Loucy (cell line): Measurements from ENCODE around the gene PDE10A.

ENCODE experiments used
- H2AFZ ChIP-seq: fragments of 200-600 bp; sonication (generic); 2 replicates; pipeline ENCODE4 v1.6.0; 2016; ENCODE audit warnings: antibody characterized with exemption, mild to moderate bottlenecking, low read length, moderate library complexity
- H3F3A ChIP-seq: fragments of 200-600 bp; 2 replicates; pipeline ENCODE4 v1.6.0; 2016; ENCODE audit warnings: antibody characterized with exemption, low read depth, mild to moderate bottlenecking
- H3K27me3 ChIP-seq: fragments of 200-600 bp; sonication (generic); 2 replicates; pipeline ENCODE4 v1.6.1; 2014; ENCODE audit warnings: low read length, mild to moderate bottlenecking; ENCODE audit not compliant: insufficient read depth, poor library complexity, severe bottlenecking
- H3K36me3 ChIP-seq: fragments of 200-600 bp; sonication (generic); 2 replicates; pipeline ENCODE4 v1.6.1; 2016; ENCODE audit warnings: low read length; ENCODE audit not compliant: insufficient read depth
- H3K4me1 ChIP-seq: fragments of 200-600 bp; sonication (generic); 2 replicates; pipeline ENCODE4 v1.5.1; 2014; ENCODE audit warnings: low read length, mild to moderate bottlenecking; ENCODE audit not compliant: insufficient read depth, poor library complexity, severe bottlenecking
- H3K4me2 ChIP-seq: fragments of 200-600 bp; sonication (generic); 2 replicates; pipeline ENCODE4 v1.6.0; 2014; ENCODE audit warnings: antibody characterized with exemption, low read length, low read depth, mild to moderate bottlenecking; ENCODE audit not compliant: poor library complexity, severe bottlenecking
- H3K4me3 ChIP-seq: fragments of 200-600 bp; sonication (generic); 2 replicates; pipeline ENCODE4 v1.5.1; 2014; ENCODE audit warnings: low read length, mild to moderate bottlenecking, mixed read lengths; ENCODE audit not compliant: poor library complexity, severe bottlenecking
- H3K79me2 ChIP-seq: fragments of 200-600 bp; sonication (generic); 2 replicates; pipeline ENCODE4 v1.6.1; 2014; ENCODE audit warnings: low read length; ENCODE audit not compliant: insufficient read depth
- H3K9ac ChIP-seq: fragments of 200-600 bp; sonication (generic); 2 replicates; pipeline ENCODE4 v1.6.0; 2014; ENCODE audit warnings: mild to moderate bottlenecking, low read depth, low read length, moderate library complexity; ENCODE audit not compliant: poor library complexity, severe bottlenecking
- H3K9me2 ChIP-seq: fragments of 200-600 bp; sonication (generic); replicated peaks from 2 replicates; pipeline ENCODE4 v1.6.1; 2016; ENCODE audit warnings: low read depth, low read length, mixed read lengths
- H3K9me3 ChIP-seq: fragments of 200-600 bp; sonication (generic); 2 replicates; pipeline ENCODE4 v1.6.1; 2014; ENCODE audit warnings: mild to moderate bottlenecking, antibody characterized with exemption, low read length, low read depth; ENCODE audit not compliant: insufficient read depth
- H4K20me1 ChIP-seq: fragments of 200-600 bp; sonication (generic); 2 replicates; pipeline ENCODE4 v1.6.0; 2014; ENCODE audit warnings: antibody characterized with exemption, low read length, mild to moderate bottlenecking; ENCODE audit not compliant: insufficient read depth, poor library complexity, severe bottlenecking
- EZH2phosphoT487 ChIP-seq: fragments of 200-600 bp; IDR thresholded peaks from 2 replicates; pipeline ENCODE4 v1.6.1; 2018; ENCODE audit warnings: antibody characterized with exemption, mild to moderate bottlenecking, moderate library complexity, borderline replicate concordance
- TF ChIP-seq, protein P1 (sequence below): fragments of 200-600 bp; sonication (generic); conservative IDR thresholded peaks from 2 replicates; pipeline ENCODE4 v1.5.1; 2014; ENCODE audit warnings: mild to moderate bottlenecking, antibody characterized with exemption, low read length

The PDE10A gene

DNA sequence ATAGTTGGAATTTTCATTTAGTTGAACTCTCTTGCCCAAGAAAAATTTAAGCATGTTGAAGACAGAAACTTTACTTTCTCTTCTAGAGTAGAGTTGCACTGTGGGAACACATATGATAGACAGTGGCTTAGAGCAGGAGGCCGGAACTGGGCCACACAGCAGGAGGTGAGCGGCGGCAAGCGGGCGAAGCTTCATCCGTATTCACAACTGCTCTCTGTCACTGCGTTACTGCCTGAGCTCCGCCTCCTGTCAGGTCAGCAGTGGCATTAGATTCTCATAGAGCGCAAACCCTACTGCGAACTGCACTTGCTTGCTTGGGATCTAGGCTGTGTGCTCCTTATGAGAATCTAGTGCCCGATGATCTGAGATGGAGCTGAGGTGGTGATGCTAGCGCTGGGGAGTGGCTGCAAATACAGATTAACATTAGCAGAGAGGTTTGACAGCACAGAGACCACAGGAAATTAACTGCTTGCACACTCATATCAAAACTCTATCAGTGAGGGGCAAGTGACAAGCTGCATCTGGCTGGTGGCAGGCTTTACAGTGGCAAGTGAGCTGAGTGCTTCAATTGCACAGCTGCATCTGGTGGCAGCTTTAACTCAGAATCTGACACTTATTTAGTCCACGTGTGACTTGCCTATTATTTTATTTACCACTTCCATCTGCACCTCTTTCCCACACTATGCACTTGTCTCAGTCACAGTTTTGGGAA, 178.7 kb downstream of the PDE10A start:
- Histone ChIP-seq H3K4me2 (no peak overlapping the region), H3K27me3 (no peaks in the 10 kb centered on the region), H3K9me2 (no peaks in the 10 kb centered on the region), H3K9ac (no peak overlapping the region), H3K79me2 (no peaks in the 10 kb centered on the region), H3K4me3 (no peak overlapping the region), H3K4me1 (no peaks in the 10 kb centered on the region), H3K9me3 (no peaks in the 10 kb centered on the region), H4K20me1 (no peaks in the 10 kb centered on the region), H3K36me3 (no peaks in the 10 kb centered on the region), H2AFZ (no peak overlapping the region), H3F3A (no peaks in the 10 kb centered on the region)
- TF ChIP-seq EZH2phosphoT487: no peak
- TF ChIP-seq, protein P1, sequence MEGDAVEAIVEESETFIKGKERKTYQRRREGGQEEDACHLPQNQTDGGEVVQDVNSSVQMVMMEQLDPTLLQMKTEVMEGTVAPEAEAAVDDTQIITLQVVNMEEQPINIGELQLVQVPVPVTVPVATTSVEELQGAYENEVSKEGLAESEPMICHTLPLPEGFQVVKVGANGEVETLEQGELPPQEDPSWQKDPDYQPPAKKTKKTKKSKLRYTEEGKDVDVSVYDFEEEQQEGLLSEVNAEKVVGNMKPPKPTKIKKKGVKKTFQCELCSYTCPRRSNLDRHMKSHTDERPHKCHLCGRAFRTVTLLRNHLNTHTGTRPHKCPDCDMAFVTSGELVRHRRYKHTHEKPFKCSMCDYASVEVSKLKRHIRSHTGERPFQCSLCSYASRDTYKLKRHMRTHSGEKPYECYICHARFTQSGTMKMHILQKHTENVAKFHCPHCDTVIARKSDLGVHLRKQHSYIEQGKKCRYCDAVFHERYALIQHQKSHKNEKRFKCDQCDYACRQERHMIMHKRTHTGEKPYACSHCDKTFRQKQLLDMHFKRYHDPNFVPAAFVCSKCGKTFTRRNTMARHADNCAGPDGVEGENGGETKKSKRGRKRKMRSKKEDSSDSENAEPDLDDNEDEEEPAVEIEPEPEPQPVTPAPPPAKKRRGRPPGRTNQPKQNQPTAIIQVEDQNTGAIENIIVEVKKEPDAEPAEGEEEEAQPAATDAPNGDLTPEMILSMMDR: no peak

DNA sequence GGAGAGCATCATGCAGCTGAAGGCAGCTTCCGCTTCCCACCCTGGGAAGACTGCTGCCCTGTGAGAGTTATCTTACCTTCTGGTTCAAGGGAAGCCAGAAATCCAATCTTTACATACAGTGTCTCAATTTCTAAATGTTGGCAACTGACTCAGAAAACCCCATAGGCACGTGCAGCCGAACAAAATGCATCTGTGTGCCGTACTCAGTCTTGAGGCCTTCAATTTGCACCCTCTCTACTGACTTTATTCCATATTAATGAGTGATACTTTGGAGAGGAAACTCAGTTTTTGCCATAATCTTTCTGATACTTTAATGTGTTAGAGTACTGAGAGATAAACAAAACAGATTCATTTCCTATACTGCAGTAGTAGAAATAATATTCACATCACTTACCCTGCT, 181.1 kb downstream of the PDE10A start:
- no peaks in the 10 kb centered on the region for H3K27me3 ChIP-seq
- H3K4me3 ChIP-seq: no peak overlapping the region
- no peak overlapping the region for H3K4me2 ChIP-seq
- no peaks in the 10 kb centered on the region for H3K9me3 ChIP-seq
- H3K79me2 ChIP-seq: no peaks in the 10 kb centered on the region
- H4K20me1 ChIP-seq: no peaks in the 10 kb centered on the region
- H3K4me1 ChIP-seq: no peaks in the 10 kb centered on the region
- TF ChIP-seq, protein P1: no peak
- no peak for TF ChIP-seq EZH2phosphoT487
- no peak overlapping the region for H3K9ac ChIP-seq
- H3K9me2 ChIP-seq: no peaks in the 10 kb centered on the region
- H3F3A ChIP-seq: no peaks in the 10 kb centered on the region
- H2AFZ ChIP-seq: no peak overlapping the region
- H3K36me3 ChIP-seq: no peaks in the 10 kb centered on the region

DNA sequence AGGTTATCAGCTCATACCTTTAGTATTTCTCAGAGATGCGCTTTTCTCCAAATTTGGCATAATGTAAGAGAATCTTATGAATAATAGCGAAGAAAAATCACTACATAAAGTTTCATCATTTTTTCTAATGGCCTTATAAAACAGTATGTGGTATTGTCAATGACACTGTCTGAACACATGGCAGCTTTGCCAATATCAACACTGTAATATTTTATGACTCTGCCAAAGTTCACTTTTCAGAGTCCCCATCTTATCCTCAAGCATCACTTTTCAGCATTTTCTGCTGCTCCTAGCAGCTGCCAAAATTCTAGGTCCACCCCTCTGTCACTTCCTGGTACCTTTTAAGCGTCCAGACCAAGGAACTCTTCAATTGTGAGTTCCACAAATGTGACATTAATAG, 182.1 kb downstream of the PDE10A start:
- TF ChIP-seq EZH2phosphoT487: no peak
- TF ChIP-seq, protein P1: no peak

More for the DNA sequence above, 182.1 kb downstream of the PDE10A start:
- H3K9ac ChIP-seq: no peak overlapping the region
- no peaks in the 10 kb centered on the region for H3K9me3 ChIP-seq
- H3K4me3 ChIP-seq: no peak overlapping the region
- H3K4me1 ChIP-seq: no peaks in the 10 kb centered on the region
- H3K79me2 ChIP-seq: no peaks in the 10 kb centered on the region
- H3K27me3 ChIP-seq: no peaks in the 10 kb centered on the region
- H2AFZ ChIP-seq: no peak overlapping the region
- H3K4me2 ChIP-seq: no peak overlapping the region
- no peaks in the 10 kb centered on the region for H3F3A ChIP-seq
- H3K36me3 ChIP-seq: no peaks in the 10 kb centered on the region
- H4K20me1 ChIP-seq: no peaks in the 10 kb centered on the region
- no peaks in the 10 kb centered on the region for H3K9me2 ChIP-seq
